CD4-positive, CD25-positive, alpha-beta regulatory T cell (primary cell): ENCODE measurements around the gene BCL6. TPM values are rescaled to one million over a fixed set of nuclear protein-coding genes. Genes with fewer than 3 reads are reported as not detected.
A peak's percentile ranks its signal among the peaks of the same experiment; 100 is the strongest.
"Not testable (repeated sequence)": the region's sequence is repeated elsewhere in the genome, so short reads cannot be mapped to it uniquely, and the experiment has no call there.

Source experiments
- ATAC-seq, 2 donors: fragments of 150-1000 bp; cut with Tn5 transposase; one replicate each; pipeline ENCODE4 v1.10.0; 2021; ENCODE audit warnings: low read depth in 2 of 2, moderate number of reproducible peaks in 2 of 2, moderate library complexity in 1 of 2
- DNase-seq, 3 donors: peaks; one replicate each; pipeline versions ENCODE4 v3.0.0 to v3.0.0-alpha.2; 2012 to 2022; ENCODE audit warnings: mixed read lengths in 1 of 3
- H3K27ac ChIP-seq: one replicate; pipeline ENCODE4 v1.7.0; 2013; ENCODE audit warnings: mild to moderate bottlenecking, low read length; ENCODE audit not compliant: insufficient read depth, poor library complexity, severe bottlenecking
- H3K27me3 ChIP-seq: one replicate; pipeline ENCODE4 v1.7.0; 2013; ENCODE audit warnings: low read length; ENCODE audit not compliant: control insufficient read depth, insufficient read depth
- H3K36me3 ChIP-seq: one replicate; pipeline ENCODE4 v1.7.0; 2013; ENCODE audit warnings: mild to moderate bottlenecking, low read length, moderate library complexity; ENCODE audit not compliant: control insufficient read depth, insufficient read depth
- H3K4me1 ChIP-seq: 2 replicates; pipeline ENCODE4 v1.7.0; 2013; ENCODE audit warnings: mild to moderate bottlenecking, low read length; ENCODE audit not compliant: insufficient read depth, control insufficient read depth, poor library complexity, severe bottlenecking
- H3K4me3 ChIP-seq: one replicate; pipeline ENCODE4 v1.7.0; 2013; ENCODE audit warnings: low read depth, mild to moderate bottlenecking, low read length, moderate library complexity
- H3K9me3 ChIP-seq, 2 experiments: 1 replicate in 1 of 2; 2 replicates in 1 of 2; pipeline ENCODE4 v1.7.0; 2013; ENCODE audit warnings: low read length in 2 of 2, mild to moderate bottlenecking in 1 of 2, moderate library complexity in 1 of 2; ENCODE audit not compliant: control insufficient read depth in 2 of 2
- H3K27ac Mint-ChIP-seq, 3 donors: one replicate each; pipeline ENCODE4 v1.8.0; 2020 to 2022; ENCODE audit warnings: mild to moderate bottlenecking in 3 of 3, mixed read lengths in 3 of 3, moderate library complexity in 2 of 3
- H3K27me3 Mint-ChIP-seq: one replicate; pipeline ENCODE4 v1.8.0; 2022; ENCODE audit warnings: mild to moderate bottlenecking, mixed read lengths
- H3K36me3 Mint-ChIP-seq: one replicate; pipeline ENCODE4 v1.8.0; 2020; ENCODE audit warnings: mixed read lengths
- H3K4me1 Mint-ChIP-seq, 4 donors: one replicate each; pipeline ENCODE4 v1.8.0; 2020 to 2022; ENCODE audit warnings: mixed read lengths in 4 of 4, mild to moderate bottlenecking in 1 of 4
- H3K4me3 Mint-ChIP-seq, 4 donors: one replicate each; pipeline ENCODE4 v1.8.0; 2020 to 2022; ENCODE audit warnings: mild to moderate bottlenecking in 4 of 4, mixed read lengths in 4 of 4, moderate library complexity in 3 of 4
- H3K9me3 Mint-ChIP-seq, 7 donors: one replicate each; pipeline ENCODE4 v1.8.0; 2020 to 2022; ENCODE audit warnings: mixed read lengths in 7 of 7, mild to moderate bottlenecking in 3 of 7, moderate library complexity in 2 of 7
- polyA plus RNA-seq, 4 donors: library from polyadenylated mRNA; unstranded; fragments of 300-500 nt; fragmentation: Illumina TruSeq; gene quantifications; one replicate each; pipeline ENCODE4 v1.2.3, GENCODE V29; 2021
- total RNA-seq: library from RNA; stranded (reverse); gene quantifications from one replicate; pipeline ENCODE4 v1.2.3, GENCODE V29; 2022

BCL6 gene
- total and polyA plus RNA-seq, 5 donors from 2014 or later = 1.8 to 39.6 (median 2.6) TPM

- Histone ChIP-seq H3K27ac (no peak overlapping the region), H3K27me3 (peaks cover 16% of the 10 kb centered on the region), H3K9me3 (peaks cover 0 to 6% of the 10 kb centered on the region in 2 experiments), H3K4me3 (no peak overlapping the region), H3K36me3 (no peaks in the 10 kb centered on the region), H3K4me1 (no peaks in the 10 kb centered on the region)
- no peak for ATAC-seq
- no peaks in the 10 kb centered on the region for H3K4me1 Mint-ChIP-seq
- DNase-seq = no peak
- H3K36me3 Mint-ChIP-seq = no peaks in the 10 kb centered on the region
- H3K4me3 Mint-ChIP-seq = no peak overlapping the region
- H3K9me3 Mint-ChIP-seq = peaks cover 0 to 14% (median 5%) of the 10 kb centered on the region in 7 donors
- H3K27ac Mint-ChIP-seq = no peak overlapping the region
- peaks cover 36% of the 10 kb centered on the region for H3K27me3 Mint-ChIP-seq
These were observed 55.3 kb downstream of the BCL6 start for GRCh38 chr3:187689984-187690383.

- H3K4me1 Mint-ChIP-seq = no peaks in the 10 kb centered on the region
- ATAC-seq = no peak
- H3K27me3 ChIP-seq = peaks cover 16% of the 10 kb centered on the region
- no peak for DNase-seq
- no peaks in the 10 kb centered on the region for H3K36me3 Mint-ChIP-seq
- H3K27ac Mint-ChIP-seq = no peak overlapping the region
- no peaks in the 10 kb centered on the region for H3K36me3 ChIP-seq
- peaks cover 33% of the 10 kb centered on the region for H3K27me3 Mint-ChIP-seq
- H3K9me3 Mint-ChIP-seq = peaks cover 0 to 18% (median 5%) of the 10 kb centered on the region in 7 donors
- H3K4me3 Mint-ChIP-seq = no peak overlapping the region
- H3K9me3 ChIP-seq = peaks cover 0 to 6% of the 10 kb centered on the region in 2 experiments
- H3K27ac ChIP-seq = no peak overlapping the region
- no peak overlapping the region for H3K4me3 ChIP-seq
- no peaks in the 10 kb centered on the region for H3K4me1 ChIP-seq
These were observed 58.5 kb downstream of the BCL6 start for GRCh38 chr3:187686621-187687273.

- no peak overlapping the region for H3K27ac ChIP-seq
- no peak overlapping the region for H3K27ac Mint-ChIP-seq
- no peak overlapping the region for H3K4me3 Mint-ChIP-seq
- H3K27me3 Mint-ChIP-seq = peaks cover 31% of the 10 kb centered on the region
- H3K36me3 ChIP-seq = no peaks in the 10 kb centered on the region
- H3K4me3 ChIP-seq = no peak overlapping the region
- ATAC-seq (no peak), DNase-seq (no peak)
- no peaks in the 10 kb centered on the region for H3K4me1 ChIP-seq
- H3K9me3 ChIP-seq = peaks cover 0 to 6% of the 10 kb centered on the region in 2 experiments
- no peaks in the 10 kb centered on the region for H3K36me3 Mint-ChIP-seq
- H3K4me1 Mint-ChIP-seq = no peaks in the 10 kb centered on the region
- H3K9me3 Mint-ChIP-seq = peaks cover 0 to 18% (median 5%) of the 10 kb centered on the region in 7 donors
- peaks cover 16% of the 10 kb centered on the region for H3K27me3 ChIP-seq
These were observed 59.3 kb downstream of the BCL6 start for GRCh38 chr3:187685948-187686347.

- Histone ChIP-seq H3K27me3 (peaks cover 12% of the 10 kb centered on the region), H3K9me3 (peaks cover 0 to 6% of the 10 kb centered on the region in 2 experiments), H3K4me1 (no peaks in the 10 kb centered on the region), H3K4me3 (no peak overlapping the region), H3K27ac (no peak overlapping the region), H3K36me3 (no peaks in the 10 kb centered on the region)
- no peak overlapping the region for H3K27ac Mint-ChIP-seq
- no peak overlapping the region for H3K4me3 Mint-ChIP-seq
- peaks cover 0 to 18% (median 5%) of the 10 kb centered on the region in 7 donors for H3K9me3 Mint-ChIP-seq
- DNase-seq (no peak), ATAC-seq (no peak)
- H3K27me3 Mint-ChIP-seq = peaks cover 27% of the 10 kb centered on the region
- H3K4me1 Mint-ChIP-seq = no peaks in the 10 kb centered on the region
- no peaks in the 10 kb centered on the region for H3K36me3 Mint-ChIP-seq
These were observed 60.4 kb downstream of the BCL6 start for GRCh38 chr3:187684880-187685279.

- H3K27me3 ChIP-seq = peaks cover 8% of the 10 kb centered on the region
- no peaks in the 10 kb centered on the region for H3K36me3 Mint-ChIP-seq
- H3K4me3 ChIP-seq = no peak overlapping the region
- no peak overlapping the region for H3K27ac ChIP-seq
- no peaks in the 10 kb centered on the region for H3K36me3 ChIP-seq
- H3K9me3 ChIP-seq = peaks cover 0 to 6% of the 10 kb centered on the region in 2 experiments
- DNase-seq = no peak
- H3K27ac Mint-ChIP-seq = no peak overlapping the region
- peaks cover 27% of the 10 kb centered on the region for H3K27me3 Mint-ChIP-seq
- peaks cover 0 to 2% (median 0%) of the 10 kb centered on the region in 4 donors for H3K4me1 Mint-ChIP-seq
- ATAC-seq = no peak
- H3K9me3 Mint-ChIP-seq = peaks cover 0 to 18% (median 5%) of the 10 kb centered on the region in 7 donors
- H3K4me1 ChIP-seq = no peaks in the 10 kb centered on the region
- H3K4me3 Mint-ChIP-seq = no peak overlapping the region
These were observed 60.8 kb downstream of the BCL6 start for GRCh38 chr3:187684444-187684843.

- not testable (repeated sequence) for H3K4me3 ChIP-seq, H3K36me3 ChIP-seq, H3K4me3 Mint-ChIP-seq, H3K4me1 ChIP-seq, H3K27me3 ChIP-seq, H3K36me3 Mint-ChIP-seq, H3K9me3 ChIP-seq, H3K27ac Mint-ChIP-seq, H3K27ac ChIP-seq, DNase-seq, H3K4me1 Mint-ChIP-seq, ATAC-seq
- Mint-ChIP-seq H3K27me3 (peaks cover 34% of the 10 kb centered on the region), H3K9me3 (peaks cover 0 to 16% (median 5%) of the 10 kb centered on the region in 7 donors)
These were observed 63.5 kb downstream of the BCL6 start for GRCh38 chr3:187681756-187682155.

GRCh38 chr3:187679638-187680396, 65.5 kb downstream of the BCL6 start:
- Histone ChIP-seq H3K36me3 (no peaks in the 10 kb centered on the region), H3K4me3 (no peak overlapping the region), H3K4me1 (no peaks in the 10 kb centered on the region), H3K9me3 (no peaks in the 10 kb centered on the region), H3K27me3 (peaks cover 4% of the 10 kb centered on the region), H3K27ac (no peak overlapping the region)
- H3K4me1 Mint-ChIP-seq = peaks cover 0 to 2% (median 0%) of the 10 kb centered on the region in 4 donors
- H3K4me3 Mint-ChIP-seq = no peak overlapping the region
- peak; percentile 44 to 60 (median 59) for DNase-seq
- H3K27ac Mint-ChIP-seq = no peak overlapping the region
- H3K36me3 Mint-ChIP-seq = no peaks in the 10 kb centered on the region
- H3K27me3 Mint-ChIP-seq = peaks cover 41% of the 10 kb centered on the region
- peak; percentile 40 to 59 for ATAC-seq
- H3K9me3 Mint-ChIP-seq = peaks cover 0 to 6% (median 4%) of the 10 kb centered on the region in 7 donors
